ENCODE data around the gene TMEM164. TPM values are rescaled to one million over a fixed set of nuclear protein-coding genes. Genes with fewer than 3 reads are reported as not detected.

Gene TMEM164
- total RNA-seq, 4 donors from 2014 or later, result 7.1 to 20.3 (median 13.3) TPM

DNA sequence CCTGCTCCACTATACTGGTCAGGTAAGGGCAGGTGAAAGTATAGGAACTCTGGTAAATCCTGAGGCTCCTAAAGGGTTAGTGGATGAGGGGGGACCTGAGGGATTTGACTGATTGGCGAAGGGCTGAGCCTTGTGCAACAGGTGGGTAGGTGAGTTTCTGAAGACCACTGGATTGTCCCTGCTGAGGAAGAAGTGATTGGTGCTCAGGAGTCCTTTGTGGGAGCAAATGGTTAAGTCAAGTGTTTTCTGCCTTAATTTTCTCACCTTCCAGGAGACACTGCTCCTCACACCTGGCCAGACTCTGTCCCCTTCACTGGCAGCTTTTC, 158.4 kb downstream of the TMEM164 start:
- 75 to 100% methylated on average over 1 of the region's 1 CpG for WGBS, 2 donors
- no peaks in the 10 kb centered on the region for H3K36me3 ChIP-seq
- peaks cover 0 to 6% (median 0%) of the 10 kb centered on the region in 4 donors for H3K4me1 ChIP-seq
- no peaks in the 10 kb centered on the region for H3K27me3 ChIP-seq
- TF ChIP-seq, protein P1, sequence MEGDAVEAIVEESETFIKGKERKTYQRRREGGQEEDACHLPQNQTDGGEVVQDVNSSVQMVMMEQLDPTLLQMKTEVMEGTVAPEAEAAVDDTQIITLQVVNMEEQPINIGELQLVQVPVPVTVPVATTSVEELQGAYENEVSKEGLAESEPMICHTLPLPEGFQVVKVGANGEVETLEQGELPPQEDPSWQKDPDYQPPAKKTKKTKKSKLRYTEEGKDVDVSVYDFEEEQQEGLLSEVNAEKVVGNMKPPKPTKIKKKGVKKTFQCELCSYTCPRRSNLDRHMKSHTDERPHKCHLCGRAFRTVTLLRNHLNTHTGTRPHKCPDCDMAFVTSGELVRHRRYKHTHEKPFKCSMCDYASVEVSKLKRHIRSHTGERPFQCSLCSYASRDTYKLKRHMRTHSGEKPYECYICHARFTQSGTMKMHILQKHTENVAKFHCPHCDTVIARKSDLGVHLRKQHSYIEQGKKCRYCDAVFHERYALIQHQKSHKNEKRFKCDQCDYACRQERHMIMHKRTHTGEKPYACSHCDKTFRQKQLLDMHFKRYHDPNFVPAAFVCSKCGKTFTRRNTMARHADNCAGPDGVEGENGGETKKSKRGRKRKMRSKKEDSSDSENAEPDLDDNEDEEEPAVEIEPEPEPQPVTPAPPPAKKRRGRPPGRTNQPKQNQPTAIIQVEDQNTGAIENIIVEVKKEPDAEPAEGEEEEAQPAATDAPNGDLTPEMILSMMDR (IDR thresholded peaks at IDR 0.05), result no peak
- TF ChIP-seq POLR2A (IDR thresholded peaks at IDR 0.05), result no peak
- TF ChIP-seq EP300 (IDR thresholded peaks at IDR 0.05), result no peak
- H3K27ac ChIP-seq, result no peak overlapping the region
- DNase-seq (ENCODE audit: low spot score in 2 of 2), result no peak
- no peak overlapping the region for H3K4me3 ChIP-seq
- H3K9me3 ChIP-seq, result no peaks in the 10 kb centered on the region

DNA sequence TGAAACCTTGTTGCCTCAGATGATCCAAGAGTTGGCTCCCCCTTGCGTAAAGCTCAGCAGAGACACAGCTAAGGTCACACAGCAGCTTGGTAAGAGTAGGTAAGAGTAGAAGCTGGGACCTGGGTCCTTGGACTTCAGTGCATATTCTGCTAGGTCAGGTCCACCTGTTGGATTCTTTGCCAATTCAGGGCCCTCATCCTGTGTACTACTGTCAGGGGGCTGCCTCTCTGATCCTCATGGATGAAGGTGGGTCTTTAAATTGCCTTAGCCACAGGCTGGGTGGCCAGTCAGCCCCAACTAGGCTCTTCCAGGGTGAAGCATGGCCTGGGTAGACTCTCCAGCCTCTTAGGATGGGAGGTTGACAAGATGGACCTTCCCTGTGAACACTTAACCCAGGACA, 159.2 kb downstream of the TMEM164 start:
- H3K27ac ChIP-seq, result no peak overlapping the region

DNA sequence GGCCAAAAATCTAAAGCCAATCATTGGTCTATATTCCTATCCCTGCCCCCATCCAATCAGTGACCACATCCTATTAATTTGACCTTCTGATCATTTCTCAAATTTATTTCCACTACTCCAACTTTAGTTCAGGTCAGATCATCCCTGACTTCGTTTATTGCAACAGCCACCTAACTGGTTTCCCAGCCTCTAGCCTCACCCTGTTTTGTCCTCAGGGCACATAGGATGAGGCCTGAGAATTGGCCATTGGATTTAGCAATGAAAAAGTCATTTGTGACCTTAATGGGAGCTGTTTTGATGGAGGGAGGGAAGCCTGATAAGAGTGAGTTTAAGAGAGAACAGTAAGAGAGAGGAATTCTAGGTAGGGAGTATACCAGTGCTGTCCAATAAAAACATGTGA, 160.0 kb downstream of the TMEM164 start:
- peaks cover 0 to 3% of the 10 kb centered on the region in 2 donors for H3K27me3 ChIP-seq
- peaks cover 0 to 6% (median 0%) of the 10 kb centered on the region in 4 donors for H3K4me1 ChIP-seq
- no peak for DNase-seq (ENCODE audit: low spot score in 2 of 2)
- H3K27ac ChIP-seq, result no peak overlapping the region
- H3K36me3 ChIP-seq, result no peaks in the 10 kb centered on the region
- no peak for TF ChIP-seq EP300 (IDR thresholded peaks at IDR 0.05)
- TF ChIP-seq, protein P1 (IDR thresholded peaks at IDR 0.05), result no peak
- TF ChIP-seq POLR2A (IDR thresholded peaks at IDR 0.05), result no peak
- 52 to 100% methylated on average over 1 of the region's 1 CpG for WGBS, 2 donors
- no peaks in the 10 kb centered on the region for H3K9me3 ChIP-seq
- no peak overlapping the region for H3K4me3 ChIP-seq

More for the DNA sequence above, 159.2 kb downstream of the TMEM164 start:
- H3K4me1 ChIP-seq, result peaks cover 0 to 6% (median 0%) of the 10 kb centered on the region in 4 donors
- WGBS, 2 donors, result 90% methylated on average over 1 of the region's 1 CpG; no CpG with 5 or more reads in 1 of the 2 donors
- no peaks in the 10 kb centered on the region for H3K36me3 ChIP-seq
- H3K27me3 ChIP-seq, result no peaks in the 10 kb centered on the region
- TF ChIP-seq POLR2A (IDR thresholded peaks at IDR 0.05), result no peak
- no peaks in the 10 kb centered on the region for H3K9me3 ChIP-seq
- no peak overlapping the region for H3K4me3 ChIP-seq
- DNase-seq (ENCODE audit: low spot score in 2 of 2), result no peak

DNA sequence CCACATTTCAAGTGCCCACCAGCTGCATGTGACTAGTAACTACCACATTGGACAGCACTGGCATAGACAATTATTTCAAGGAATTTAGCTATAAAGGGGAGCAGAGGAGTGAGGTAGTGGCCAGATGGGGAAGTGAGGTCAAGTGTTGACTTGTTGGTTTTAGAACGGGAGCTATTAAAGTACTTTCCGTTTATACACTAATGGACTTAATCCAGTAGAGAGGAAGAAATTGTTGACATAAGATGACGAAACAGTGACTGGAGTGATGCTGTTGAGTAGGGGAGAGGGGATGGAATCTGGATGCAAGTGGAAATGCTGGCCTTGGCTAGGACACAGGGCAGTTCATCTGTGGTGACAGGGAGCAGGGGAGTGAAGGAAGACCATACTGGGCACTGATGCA, 160.6 kb downstream of the TMEM164 start:
- peaks cover 0 to 6% (median 0%) of the 10 kb centered on the region in 4 donors for H3K4me1 ChIP-seq
- no peak overlapping the region for H3K27ac ChIP-seq
- WGBS, 2 donors, result 64 to 66% methylated on average over 3 of the region's 3 CpGs
- H3K4me3 ChIP-seq, result no peak overlapping the region
- no peaks in the 10 kb centered on the region for H3K36me3 ChIP-seq
- no peak for DNase-seq (ENCODE audit: low spot score in 2 of 2)
- H3K27me3 ChIP-seq, result peaks cover 0 to 3% of the 10 kb centered on the region in 2 donors
- H3K9me3 ChIP-seq, result no peaks in the 10 kb centered on the region
- TF ChIP-seq EP300 (IDR thresholded peaks at IDR 0.05) (no peak), POLR2A (IDR thresholded peaks at IDR 0.05) (no peak)
- TF ChIP-seq, protein P1 (IDR thresholded peaks at IDR 0.05), result no peak

DNA sequence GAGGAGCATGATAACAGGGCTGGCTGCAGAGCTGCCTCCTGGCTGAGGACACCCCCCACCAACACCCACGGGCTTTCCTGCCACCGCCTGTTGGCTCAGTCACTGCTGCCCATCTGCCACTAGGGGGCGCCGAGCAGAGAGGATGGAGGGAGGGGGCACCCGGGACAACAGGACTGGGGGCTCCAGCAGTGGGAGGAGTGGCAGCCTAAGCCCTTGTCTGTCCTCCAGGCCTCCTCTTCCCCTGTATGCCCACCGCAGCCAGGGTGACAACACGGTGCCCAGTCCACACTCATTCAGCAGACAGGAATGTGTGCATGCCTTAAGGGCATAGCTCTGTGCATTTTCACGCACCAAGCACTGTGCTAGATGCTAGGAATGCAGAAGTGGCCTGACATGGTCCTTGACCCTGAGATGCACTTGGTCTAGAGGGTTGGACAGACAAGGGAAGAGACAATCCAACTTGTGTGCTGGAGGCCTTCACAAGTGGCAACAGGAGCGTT, 165.1 kb downstream of the TMEM164 start:
- Histone ChIP-seq H3K36me3 (peaks cover 0 to 7% (median 0%) of the 10 kb centered on the region in 3 donors), H3K4me1 (no peaks in the 10 kb centered on the region), H3K4me3 (no peak overlapping the region), H3K9me3 (no peaks in the 10 kb centered on the region), H3K27ac (no peak overlapping the region), H3K27me3 (peaks cover 0 to 7% of the 10 kb centered on the region in 2 donors)
- WGBS, 2 donors, result 33 to 43% methylated on average over 8 to 9 of the region's 9 CpGs
- no peak for DNase-seq (ENCODE audit: low spot score in 2 of 2)
- TF ChIP-seq, protein P1 (IDR thresholded peaks at IDR 0.05), result peak; percentile 19 to 47 (median 40)
- TF ChIP-seq POLR2A (IDR thresholded peaks at IDR 0.05), result no peak

DNA sequence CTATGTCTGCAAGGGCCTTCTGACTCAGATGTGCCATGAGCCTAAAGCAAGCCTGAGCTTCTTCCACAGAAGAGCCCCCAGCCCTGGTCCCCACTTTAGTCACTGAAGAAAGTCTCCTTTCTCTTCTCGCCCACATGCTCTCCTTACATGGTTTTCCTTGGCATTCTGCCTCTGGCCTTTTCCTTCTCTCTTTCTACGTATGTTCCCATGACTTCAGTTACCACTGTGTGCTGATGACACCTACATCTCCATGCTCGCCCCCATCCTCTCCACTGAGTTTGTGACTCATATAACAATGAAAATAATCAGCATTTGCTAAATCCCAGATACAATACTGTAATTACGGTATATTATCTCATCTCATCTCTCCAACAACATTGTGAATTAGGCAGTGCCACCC, 165.7 kb downstream of the TMEM164 start:
- H3K27me3 ChIP-seq, result peaks cover 0 to 7% of the 10 kb centered on the region in 2 donors
- no peak for DNase-seq (ENCODE audit: low spot score in 2 of 2)
- TF ChIP-seq, protein P1 (IDR thresholded peaks at IDR 0.05), result no peak
- no peak for TF ChIP-seq POLR2A (IDR thresholded peaks at IDR 0.05)
- TF ChIP-seq EP300 (IDR thresholded peaks at IDR 0.05), result no peak
- H3K4me1 ChIP-seq, result no peaks in the 10 kb centered on the region
- H3K36me3 ChIP-seq, result peaks cover 0 to 7% (median 0%) of the 10 kb centered on the region in 3 donors
- WGBS, 2 donors, result 63 to 74% methylated on average over 4 of the region's 4 CpGs
- no peak overlapping the region for H3K4me3 ChIP-seq
- no peaks in the 10 kb centered on the region for H3K9me3 ChIP-seq
- H3K27ac ChIP-seq, result no peak overlapping the region
